HAP-1 (cell line): ENCODE results near the gene THEM5.

ENCODE experiments used
- DNase-seq, 2 experiments: peaks; one replicate each; pipeline ENCODE4 v3.0.0-alpha.2; 2016 to 2020; ENCODE audit warnings: low spot score in 2 of 2
- H3K27me3 ChIP-seq: fragments of 250-450 bp; sonication (Bioruptor Pico); 2 replicates; pipeline ENCODE4 v1.5.1; 2020; ENCODE audit warnings: low read depth, mild to moderate bottlenecking, moderate library complexity
- H3K36me3 ChIP-seq: fragments of 250-450 bp; sonication (Bioruptor Pico); replicated peaks from 2 replicates; pipeline ENCODE4 v1.5.1; 2020; ENCODE audit warnings: mild to moderate bottlenecking
- H3K4me1 ChIP-seq: fragments of 250-450 bp; sonication (Bioruptor Pico); 2 replicates; pipeline ENCODE4 v1.5.1; 2020; ENCODE audit warnings: mild to moderate bottlenecking
- H3K4me3 ChIP-seq: fragments of 250-450 bp; sonication (Bioruptor Pico); 2 replicates; pipeline ENCODE4 v1.5.1; 2020; ENCODE audit warnings: mild to moderate bottlenecking, moderate library complexity
- H3K9me3 ChIP-seq: fragments of 250-450 bp; sonication (Bioruptor Pico); 2 replicates; pipeline ENCODE4 v1.5.1; 2020; ENCODE audit warnings: mild to moderate bottlenecking, moderate library complexity
- in situ Hi-C: fragments of 300-500 bp; cut with MboI; formaldehyde crosslinking; loops from 3 replicates; pipeline ENCODE4 v1.14.3; 2020; ENCODE audit warnings: low sequenced_read_pairs, inconsistent platforms, mixed read lengths

Gene THEM5

GRCh38 chr1:151815716-151816327 lies 37.7 kb downstream of the THEM5 start:
- Histone ChIP-seq H3K4me3 (no peak overlapping the region), H3K9me3 (no peaks in the 10 kb centered on the region), H3K27me3 (no peaks in the 10 kb centered on the region), H3K4me1 (peaks cover 1% of the 10 kb centered on the region; the same call in 1 of the 2 replicates), H3K36me3 (no peaks in the 10 kb centered on the region)
- in situ Hi-C loops = no loop called here
- no peak for DNase-seq

- Histone ChIP-seq H3K36me3 (no peaks in the 10 kb centered on the region), H3K9me3 (no peaks in the 10 kb centered on the region), H3K4me3 (no peak overlapping the region), H3K4me1 (peaks cover 9% of the 10 kb centered on the region), H3K27me3 (no peaks in the 10 kb centered on the region)
- in situ Hi-C loops = no loop called here
- DNase-seq = no peak
Observed at GRCh38 chr1:151814971-151815545, 38.5 kb downstream of the THEM5 start.

GRCh38 chr1:151814426-151814825 lies 39.1 kb downstream of the THEM5 start:
- Histone ChIP-seq H3K4me3 (no peak overlapping the region), H3K9me3 (no peaks in the 10 kb centered on the region), H3K4me1 (peaks cover 14% of the 10 kb centered on the region), H3K36me3 (no peaks in the 10 kb centered on the region), H3K27me3 (no peaks in the 10 kb centered on the region)
- in situ Hi-C loops = no loop called here
- DNase-seq = no peak

GRCh38 chr1:151813271-151813977 lies 40.1 kb downstream of the THEM5 start:
- Histone ChIP-seq H3K4me3 (no peak overlapping the region), H3K27me3 (no peaks in the 10 kb centered on the region), H3K36me3 (no peaks in the 10 kb centered on the region), H3K9me3 (no peaks in the 10 kb centered on the region), H3K4me1 (peaks cover 20% of the 10 kb centered on the region)
- in situ Hi-C loops = no loop called here
- no peak for DNase-seq

- no peak for DNase-seq
- in situ Hi-C loops = no loop called here
- no peak overlapping the region for H3K4me3 ChIP-seq
- peaks cover 20% of the 10 kb centered on the region for H3K4me1 ChIP-seq
- no peaks in the 10 kb centered on the region for H3K27me3 ChIP-seq
- no peaks in the 10 kb centered on the region for H3K36me3 ChIP-seq
- H3K9me3 ChIP-seq = no peaks in the 10 kb centered on the region
Observed at GRCh38 chr1:151811181-151811580, 42.3 kb downstream of the THEM5 start.

GRCh38 chr1:151809985-151810556 lies 43.4 kb downstream of the THEM5 start:
- Histone ChIP-seq H3K4me3 (no peak overlapping the region), H3K9me3 (no peaks in the 10 kb centered on the region), H3K27me3 (peaks cover under 1% of the 10 kb centered on the region; the same call in 1 of the 2 replicates), H3K36me3 (no peaks in the 10 kb centered on the region), H3K4me1 (peaks cover 20% of the 10 kb centered on the region)
- peak; percentile 83 to 84 for DNase-seq
- in situ Hi-C loops = loop anchor here (10.0 kb wide), 1 partner anchor 55 kb away; no protein-coding TSS in a partner anchor

GRCh38 chr1:151809290-151809984 lies 44.1 kb downstream of the THEM5 start:
- in situ Hi-C loops = loop anchor here (10.0 kb wide), 1 partner anchor 55 kb away; no protein-coding TSS in a partner anchor
- Histone ChIP-seq H3K27me3 (peaks cover 7% of the 10 kb centered on the region; the same call in 1 of the 2 replicates), H3K4me3 (no peak overlapping the region), H3K9me3 (no peaks in the 10 kb centered on the region), H3K4me1 (peaks cover 20% of the 10 kb centered on the region), H3K36me3 (no peaks in the 10 kb centered on the region)
- peak; percentile 22 to 25 for DNase-seq

- Histone ChIP-seq H3K27me3 (peaks cover 10% of the 10 kb centered on the region; the same call in 1 of the 2 replicates), H3K9me3 (no peaks in the 10 kb centered on the region), H3K4me3 (no peak overlapping the region), H3K36me3 (no peaks in the 10 kb centered on the region), H3K4me1 (peaks cover 20% of the 10 kb centered on the region)
- in situ Hi-C loops = loop anchor here (10.0 kb wide), 1 partner anchor 57 kb away; no protein-coding TSS in a partner anchor
- no peak for DNase-seq
Observed at GRCh38 chr1:151807766-151808165, 45.7 kb downstream of the THEM5 start.

GRCh38 chr1:151807131-151807530 lies 46.4 kb downstream of the THEM5 start:
- in situ Hi-C loops = loop anchor here (10.0 kb wide), 1 partner anchor 58 kb away; no protein-coding TSS in a partner anchor
- no peak for DNase-seq
- no peaks in the 10 kb centered on the region for H3K9me3 ChIP-seq

GRCh38 chr1:151806170-151806569 lies 47.3 kb downstream of the THEM5 start:
- Histone ChIP-seq H3K36me3 (no peaks in the 10 kb centered on the region), H3K27me3 (peaks cover 10% of the 10 kb centered on the region; the same call in 1 of the 2 replicates), H3K4me1 (peaks cover 20% of the 10 kb centered on the region), H3K4me3 (no peak overlapping the region), H3K9me3 (no peaks in the 10 kb centered on the region)
- in situ Hi-C loops = loop anchor here (10.0 kb wide), 1 partner anchor 59 kb away; no protein-coding TSS in a partner anchor
- DNase-seq = no peak

More at GRCh38 chr1:151807131-151807530, 46.4 kb downstream of the THEM5 start:
- H3K4me3 ChIP-seq = no peak overlapping the region
- H3K4me1 ChIP-seq = peaks cover 20% of the 10 kb centered on the region
- no peaks in the 10 kb centered on the region for H3K36me3 ChIP-seq
- H3K27me3 ChIP-seq = peaks cover 10% of the 10 kb centered on the region; the same call in 1 of the 2 replicates

GRCh38 chr1:151805066-151805820 lies 48.3 kb downstream of the THEM5 start, which contains the start of gene LINGO4:
LINGO4 (minus strand) TSS chr1:151805419; CDS start chr1:151802704, 2,715 bp downstream.
- H3K36me3 ChIP-seq = no peaks in the 10 kb centered on the region
- no peak within 1 kb of the TSS for H3K4me3 ChIP-seq
- H3K27me3 ChIP-seq = peaks cover 14% of the 10 kb centered on the region; the same call in 1 of the 2 replicates
- in situ Hi-C loops = loop anchor here (10.0 kb wide), 1 partner anchor 60 kb away; no protein-coding TSS in a partner anchor
- H3K4me1 ChIP-seq = peaks cover 13% of the 10 kb centered on the region
- no peaks in the 10 kb centered on the region for H3K9me3 ChIP-seq
- no peak for DNase-seq

- in situ Hi-C loops = loop anchor here (10.0 kb wide), 1 partner anchor 61 kb away; no protein-coding TSS in a partner anchor
- no peaks in the 10 kb centered on the region for H3K36me3 ChIP-seq
Observed at GRCh38 chr1:151803915-151804314, 49.6 kb downstream of the THEM5 start.

More at GRCh38 chr1:151803915-151804314, 49.6 kb downstream of the THEM5 start:
- H3K9me3 ChIP-seq = no peaks in the 10 kb centered on the region
- H3K4me1 ChIP-seq = peaks cover 1% of the 10 kb centered on the region
- peaks cover 20% of the 10 kb centered on the region; the same call in 1 of the 2 replicates for H3K27me3 ChIP-seq
- no peak overlapping the region for H3K4me3 ChIP-seq
- no peak for DNase-seq
